Astrocyte (in vitro differentiated cells and primary cell): ENCODE results near the gene C15orf40.

Experiments
- EZH2 ChIP-seq: IDR thresholded peaks from 2 replicates; pipeline ENCODE4 v1.6.1; 2012; ENCODE audit warnings: mild to moderate bottlenecking, low read length, inconsistent platforms; ENCODE audit not compliant: insufficient read depth
- TF ChIP-seq, protein P1 (sequence below): IDR thresholded peaks from 2 replicates; pipeline ENCODE4 v1.5.1; 2011; ENCODE audit warnings: low read depth, mild to moderate bottlenecking, inconsistent platforms, low read length, moderate library complexity; ENCODE audit not compliant: insufficient read depth

DNA sequence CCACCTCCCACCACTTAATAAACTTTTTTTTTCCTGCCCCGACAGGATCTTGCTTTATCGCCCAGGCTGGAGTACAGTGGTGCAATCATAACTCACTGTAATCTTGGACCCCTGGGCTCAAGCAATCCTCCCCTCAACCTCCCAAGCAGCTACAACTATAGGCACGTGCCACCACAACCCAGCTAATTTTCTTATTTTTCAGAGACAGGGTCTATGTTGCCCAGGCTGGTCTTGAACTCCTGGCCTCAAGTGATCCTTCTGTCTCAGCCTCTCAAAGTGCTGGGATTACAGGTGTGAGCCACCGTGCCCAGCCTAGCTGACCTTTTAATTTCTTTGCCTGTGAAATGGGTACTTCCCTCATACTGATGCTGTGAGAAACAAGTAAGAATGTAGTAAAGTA, 3.9 kb upstream of the C15orf40 start:
- TF ChIP-seq, protein P1, sequence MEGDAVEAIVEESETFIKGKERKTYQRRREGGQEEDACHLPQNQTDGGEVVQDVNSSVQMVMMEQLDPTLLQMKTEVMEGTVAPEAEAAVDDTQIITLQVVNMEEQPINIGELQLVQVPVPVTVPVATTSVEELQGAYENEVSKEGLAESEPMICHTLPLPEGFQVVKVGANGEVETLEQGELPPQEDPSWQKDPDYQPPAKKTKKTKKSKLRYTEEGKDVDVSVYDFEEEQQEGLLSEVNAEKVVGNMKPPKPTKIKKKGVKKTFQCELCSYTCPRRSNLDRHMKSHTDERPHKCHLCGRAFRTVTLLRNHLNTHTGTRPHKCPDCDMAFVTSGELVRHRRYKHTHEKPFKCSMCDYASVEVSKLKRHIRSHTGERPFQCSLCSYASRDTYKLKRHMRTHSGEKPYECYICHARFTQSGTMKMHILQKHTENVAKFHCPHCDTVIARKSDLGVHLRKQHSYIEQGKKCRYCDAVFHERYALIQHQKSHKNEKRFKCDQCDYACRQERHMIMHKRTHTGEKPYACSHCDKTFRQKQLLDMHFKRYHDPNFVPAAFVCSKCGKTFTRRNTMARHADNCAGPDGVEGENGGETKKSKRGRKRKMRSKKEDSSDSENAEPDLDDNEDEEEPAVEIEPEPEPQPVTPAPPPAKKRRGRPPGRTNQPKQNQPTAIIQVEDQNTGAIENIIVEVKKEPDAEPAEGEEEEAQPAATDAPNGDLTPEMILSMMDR = no peak
- no peak for TF ChIP-seq EZH2
